Measurements from ENCODE around the gene SLC16A11.

SLC16A11 gene

GRCh38 chr17:7023576-7024401, 20.1 kb downstream of the SLC16A11 start:
- TF ChIP-seq CTCF (IDR thresholded peaks at IDR 0.05) = no peak
- DNase-seq (ENCODE audit: low spot score) = peak; percentile 96
- peak overlapping the region; percentile 21 to 85 for H3K27ac ChIP-seq
- H3K4me3 ChIP-seq = peak overlapping the region; percentile 51

- DNase-seq (ENCODE audit: low spot score) = no peak
- H3K27ac ChIP-seq = peak within 1 kb of the TSS; percentile 21 to 85
- no peak for TF ChIP-seq CTCF (IDR thresholded peaks at IDR 0.05)
- peak within 1 kb of the TSS; percentile 51 for H3K4me3 ChIP-seq
Observed at GRCh38 chr17:7022781-7023571, 20.9 kb downstream of the SLC16A11 start, which contains the start of gene BCL6B. Gene BCL6B (plus strand): TSS chr17:7023050. CDS start chr17:7023672, 622 bp downstream.

- peak; percentile 97 for TF ChIP-seq CTCF (IDR thresholded peaks at IDR 0.05)
- Histone ChIP-seq H3K4me3 (peak overlapping the region; percentile 51), H3K27ac (peak overlapping the region; percentile 8 to 85)
- DNase-seq (ENCODE audit: low spot score) = peak; percentile 77
Observed at GRCh38 chr17:7021993-7022778, 21.7 kb downstream of the SLC16A11 start.

GRCh38 chr17:7020894-7021664, 22.8 kb downstream of the SLC16A11 start:
- Histone ChIP-seq H3K4me3 (peak overlapping the region; percentile 51), H3K27ac (peak overlapping the region in 1 of 2 donors; percentile 85)
- no peak for DNase-seq (ENCODE audit: low spot score)
- TF ChIP-seq CTCF (IDR thresholded peaks at IDR 0.05) = no peak

- DNase-seq (ENCODE audit: low spot score) = peak; percentile 87
- Histone ChIP-seq H3K4me3 (peak overlapping the region; percentile 84), H3K27ac (peak overlapping the region; percentile 95 to 96)
- no peak for TF ChIP-seq CTCF (IDR thresholded peaks at IDR 0.05)
Observed at GRCh38 chr17:7019839-7020519, 23.9 kb downstream of the SLC16A11 start.

Measured in coronary artery (tissue), 2 donors.